OCI-LY7 (cell line): ENCODE data around the gene ARSD. TPM values are rescaled to one million over a fixed set of nuclear protein-coding genes. Genes with fewer than 3 reads are reported as not detected.
"Not testable (repeated sequence)": the region's sequence is repeated elsewhere in the genome, so short reads cannot be mapped to it uniquely, and the experiment has no call there.

ENCODE experiments used
- Bru-seq: library from RNA; stranded (reverse); fragments of 400-500 nt; gene quantifications from one replicate; lab custom pipeline; 2021; lab: Mats Ljungman, UMichigan
- BruChase-seq, 2 experiments: library from RNA; stranded (reverse); fragments of 400-500 nt; gene quantifications; one replicate each; lab custom pipeline; 2021; lab: Mats Ljungman, UMichigan
- BruUV-seq: library from RNA; stranded (reverse); fragments of 400-500 nt; replicated peaks from 2 replicates; lab custom pipeline; 2021; lab: Mats Ljungman, UMichigan
- CTCF ChIA-PET: fragments of 300-600 bp; sonication (Branson Sonifier 250); formaldehyde crosslinking; loops from one replicate; lab custom pipeline; 2022; ENCODE audit warnings: antibody characterized with exemption; ENCODE audit not compliant: unreplicated experiment; lab: Charles Lee
- POLR2A ChIA-PET: fragments of 300-600 bp; sonication (Branson Sonifier 250); formaldehyde crosslinking; loops from one replicate; lab custom pipeline; 2022; ENCODE audit warnings: antibody characterized with exemption; lab: Charles Lee
- DNase-seq: peaks from one replicate; pipeline ENCODE4 v3.0.0-alpha.2; 2015; ENCODE audit warnings: low spot score
- H2AFZ ChIP-seq: fragments of 200-600 bp; sonication (generic), shearing (Covaris generic); 2 replicates; pipeline ENCODE4 v1.6.1; 2014; ENCODE audit warnings: mild to moderate bottlenecking, antibody characterized with exemption, low read length, moderate library complexity
- H3K27ac ChIP-seq: fragments of 200-600 bp; sonication (generic); 2 replicates; pipeline ENCODE4 v1.5.1; 2014; ENCODE audit warnings: mixed run types, low read depth, mild to moderate bottlenecking, moderate library complexity, low read length, inconsistent platforms; ENCODE audit not compliant: poor library complexity, severe bottlenecking
- H3K36me3 ChIP-seq: fragments of 200-600 bp; sonication (generic); 2 replicates; pipeline ENCODE4 v1.6.1; 2014; ENCODE audit warnings: mild to moderate bottlenecking, antibody characterized with exemption, low read length, moderate library complexity, mixed read lengths; ENCODE audit not compliant: insufficient read depth
- H3K4me1 ChIP-seq: fragments of 200-600 bp; sonication (generic); 2 replicates; pipeline ENCODE4 v1.5.1; 2014; ENCODE audit warnings: mild to moderate bottlenecking, low read length; ENCODE audit not compliant: insufficient read depth, poor library complexity, severe bottlenecking
- H3K4me2 ChIP-seq: fragments of 200-600 bp; sonication (generic); 2 replicates; pipeline ENCODE4 v1.6.1; 2014; ENCODE audit warnings: mild to moderate bottlenecking, low read length
- H3K4me3 ChIP-seq: fragments of 200-600 bp; sonication (generic); 2 replicates; pipeline ENCODE4 v1.5.1; 2014; ENCODE audit warnings: mild to moderate bottlenecking, low read depth, low read length; ENCODE audit not compliant: poor library complexity, severe bottlenecking
- H3K79me2 ChIP-seq: fragments of 200-600 bp; sonication (generic); 2 replicates; pipeline ENCODE4 v1.6.1; 2016; ENCODE audit warnings: low read depth, mild to moderate bottlenecking, low read length, moderate library complexity, mixed read lengths; ENCODE audit not compliant: insufficient read depth
- H3K9me2 ChIP-seq: fragments of 200-600 bp; sonication (generic); 2 replicates; pipeline ENCODE4 v1.6.1; 2016; ENCODE audit warnings: mild to moderate bottlenecking, low read length, mixed read lengths; ENCODE audit not compliant: insufficient read depth
- H3K9me3 ChIP-seq: fragments of 200-600 bp; sonication (generic); 2 replicates; pipeline ENCODE4 v1.6.1; 2014; ENCODE audit warnings: mild to moderate bottlenecking, mixed run types, low read length, mixed read lengths
- H4K20me1 ChIP-seq: fragments of 200-600 bp; sonication (generic); 2 replicates; pipeline ENCODE4 v1.6.1; 2014; ENCODE audit warnings: mild to moderate bottlenecking, antibody characterized with exemption, low read length, moderate library complexity, mixed read lengths; ENCODE audit not compliant: insufficient read depth
- EZH2phosphoT487 ChIP-seq: fragments of 200-600 bp; sonication (generic); IDR thresholded peaks from 2 replicates; pipeline ENCODE4 v1.6.1; 2018; ENCODE audit warnings: low read depth, borderline replicate concordance, mild to moderate bottlenecking, mixed run types, antibody characterized with exemption, low read length, moderate library complexity, mixed read lengths
- intact Hi-C: fragments of 100-400 bp; cut with micrococcal nuclease; formaldehyde crosslinking; loops from one replicate; pipeline ENCODE4 v1.10.0; 2022; ENCODE audit not compliant: unreplicated experiment
- long read RNA-seq: library from polyadenylated mRNA; stranded (forward); transcript quantifications from one replicate; pipeline ENCODE4 v2.0.0, GENCODE V29; 2022
- total RNA-seq, 2 experiments: library from RNA; depleted of rRNA in 1 of 2; stranded (reverse); fragments of >200 nt in 1 of 2; shearing (Covaris generic) in 1 of 2; gene quantifications; 2 replicates each; pipeline ENCODE4 v1.2.3, GENCODE V29; 2014 to 2022
- TF ChIP-seq, protein P1 (sequence below): fragments of 200-600 bp; sonication (generic); conservative IDR thresholded peaks from 2 replicates; pipeline ENCODE4 v1.5.1; 2014; ENCODE audit warnings: mild to moderate bottlenecking, antibody characterized with exemption, low read length, moderate library complexity, mixed read lengths

The ARSD gene, protein sequence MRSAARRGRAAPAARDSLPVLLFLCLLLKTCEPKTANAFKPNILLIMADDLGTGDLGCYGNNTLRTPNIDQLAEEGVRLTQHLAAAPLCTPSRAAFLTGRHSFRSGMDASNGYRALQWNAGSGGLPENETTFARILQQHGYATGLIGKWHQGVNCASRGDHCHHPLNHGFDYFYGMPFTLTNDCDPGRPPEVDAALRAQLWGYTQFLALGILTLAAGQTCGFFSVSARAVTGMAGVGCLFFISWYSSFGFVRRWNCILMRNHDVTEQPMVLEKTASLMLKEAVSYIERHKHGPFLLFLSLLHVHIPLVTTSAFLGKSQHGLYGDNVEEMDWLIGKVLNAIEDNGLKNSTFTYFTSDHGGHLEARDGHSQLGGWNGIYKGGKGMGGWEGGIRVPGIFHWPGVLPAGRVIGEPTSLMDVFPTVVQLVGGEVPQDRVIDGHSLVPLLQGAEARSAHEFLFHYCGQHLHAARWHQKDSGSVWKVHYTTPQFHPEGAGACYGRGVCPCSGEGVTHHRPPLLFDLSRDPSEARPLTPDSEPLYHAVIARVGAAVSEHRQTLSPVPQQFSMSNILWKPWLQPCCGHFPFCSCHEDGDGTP
- total RNA-seq (2014; rRNA removed; shearing (Covaris generic)) (not detected in 2 replicates), total RNA-seq (2022) (not detected in 2 replicates), Bru-seq, nascent RNA (percentile 10 among the genes with signal in this experiment), BruChase-seq, experiment 1, labeled RNA remaining after a 6-hour chase (percentile 9 among the genes with signal in this experiment), BruChase-seq, experiment 2, labeled RNA remaining after a 2-hour chase (percentile 13 among the genes with signal in this experiment)
- long read RNA-seq, result 0 reads

DNA sequence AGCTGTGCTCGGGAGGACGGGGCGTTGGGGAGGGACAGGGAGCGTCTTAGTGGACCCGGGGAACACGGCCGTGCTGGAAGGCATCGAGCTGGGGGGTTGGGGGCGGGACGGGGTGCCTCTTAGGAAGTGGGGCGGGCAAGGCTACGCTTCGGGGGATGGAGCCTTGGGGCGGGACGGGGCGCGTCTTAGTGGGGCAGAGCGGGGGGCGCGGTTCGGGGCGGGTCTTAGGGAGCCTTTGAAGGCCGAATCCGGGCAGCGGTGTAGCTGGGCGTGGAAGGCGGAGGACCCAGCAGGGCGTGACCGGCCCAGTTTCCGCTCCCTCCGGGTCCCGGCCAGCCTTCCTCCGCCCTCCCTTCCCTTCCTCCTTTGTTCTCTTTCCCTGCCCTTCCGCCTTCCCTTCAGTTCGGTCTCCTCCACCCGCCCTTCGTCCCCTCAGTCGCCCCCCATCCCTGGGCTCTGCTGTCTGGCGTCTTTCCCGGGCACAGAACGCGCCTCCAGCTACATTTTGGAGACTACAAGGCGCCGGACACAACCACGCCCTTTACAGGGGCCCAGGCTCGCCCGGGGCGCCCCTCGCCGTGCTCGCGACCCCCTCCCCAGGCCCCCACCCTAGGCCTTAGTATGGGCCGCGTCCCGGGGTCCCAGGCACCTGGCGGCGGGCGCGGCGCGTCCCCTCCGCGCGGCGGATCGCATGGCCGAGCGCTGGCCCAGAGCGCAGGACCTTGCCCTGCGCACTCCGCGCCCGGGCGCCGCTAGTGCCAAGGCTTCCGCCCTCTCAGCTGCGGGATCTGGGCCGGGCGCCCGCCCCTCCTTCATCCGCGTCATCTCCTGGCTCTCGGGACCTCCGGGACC, at the start of gene ARSD:
Gene ARSD, minus strand, starts transcription at position 757 of the 852 bp plus-strand sequence. Its CDS starts 64 bp downstream, at position 693.
- Histone ChIP-seq H3K4me3 (no peak within 1 kb of the TSS), H3K36me3 (no peaks in the 10 kb centered on the region), H2AFZ (no peak within 1 kb of the TSS), H3K4me2 (no peak within 1 kb of the TSS), H3K79me2 (no peaks in the 10 kb centered on the region), H4K20me1 (no peaks in the 10 kb centered on the region), H3K4me1 (no peaks in the 10 kb centered on the region), H3K9me2 (no peaks in the 10 kb centered on the region), H3K9me3 (no peaks in the 10 kb centered on the region), H3K27ac (no peak within 1 kb of the TSS)
- ChIA-PET POLR2A (interaction anchor here (0.6 kb wide), 1 partner anchor 513 kb away, joined by 3 read pairs; no protein-coding TSS in a partner anchor), CTCF (no interaction called here)
- TF ChIP-seq, protein P1, sequence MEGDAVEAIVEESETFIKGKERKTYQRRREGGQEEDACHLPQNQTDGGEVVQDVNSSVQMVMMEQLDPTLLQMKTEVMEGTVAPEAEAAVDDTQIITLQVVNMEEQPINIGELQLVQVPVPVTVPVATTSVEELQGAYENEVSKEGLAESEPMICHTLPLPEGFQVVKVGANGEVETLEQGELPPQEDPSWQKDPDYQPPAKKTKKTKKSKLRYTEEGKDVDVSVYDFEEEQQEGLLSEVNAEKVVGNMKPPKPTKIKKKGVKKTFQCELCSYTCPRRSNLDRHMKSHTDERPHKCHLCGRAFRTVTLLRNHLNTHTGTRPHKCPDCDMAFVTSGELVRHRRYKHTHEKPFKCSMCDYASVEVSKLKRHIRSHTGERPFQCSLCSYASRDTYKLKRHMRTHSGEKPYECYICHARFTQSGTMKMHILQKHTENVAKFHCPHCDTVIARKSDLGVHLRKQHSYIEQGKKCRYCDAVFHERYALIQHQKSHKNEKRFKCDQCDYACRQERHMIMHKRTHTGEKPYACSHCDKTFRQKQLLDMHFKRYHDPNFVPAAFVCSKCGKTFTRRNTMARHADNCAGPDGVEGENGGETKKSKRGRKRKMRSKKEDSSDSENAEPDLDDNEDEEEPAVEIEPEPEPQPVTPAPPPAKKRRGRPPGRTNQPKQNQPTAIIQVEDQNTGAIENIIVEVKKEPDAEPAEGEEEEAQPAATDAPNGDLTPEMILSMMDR, result no peak
- no peak for TF ChIP-seq EZH2phosphoT487
- no peak for DNase-seq
- intact Hi-C loops, result no loop called here
- BruUV-seq, result no TSS peak

DNA sequence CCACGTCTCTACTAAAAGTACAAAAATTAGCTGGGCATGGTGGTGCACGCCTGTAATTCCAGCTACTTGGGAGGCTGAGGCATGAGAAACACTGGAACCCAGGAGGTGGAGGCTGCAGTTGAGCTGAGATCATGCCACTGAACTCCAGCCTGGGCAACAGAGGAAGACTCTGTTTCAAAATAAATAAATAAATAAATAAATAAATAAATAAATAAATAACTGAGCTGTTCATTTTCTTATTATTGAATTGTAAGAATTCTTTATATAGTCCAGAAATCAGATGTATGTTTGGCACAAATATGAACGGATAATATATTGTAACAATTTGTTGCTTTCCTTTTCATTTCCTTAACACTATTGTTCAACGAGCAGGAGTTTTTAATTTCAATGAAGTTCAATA, 49.5 kb upstream of the ARSD start:
- BruUV-seq, H4K20me1 ChIP-seq, H3K79me2 ChIP-seq, H3K4me1 ChIP-seq, DNase-seq, H3K9me2 ChIP-seq, H2AFZ ChIP-seq, H3K4me2 ChIP-seq, H3K27ac ChIP-seq, POLR2A ChIA-PET, CTCF ChIA-PET, H3K9me3 ChIP-seq, H3K36me3 ChIP-seq, H3K4me3 ChIP-seq, intact Hi-C loops: not testable (repeated sequence)

DNA sequence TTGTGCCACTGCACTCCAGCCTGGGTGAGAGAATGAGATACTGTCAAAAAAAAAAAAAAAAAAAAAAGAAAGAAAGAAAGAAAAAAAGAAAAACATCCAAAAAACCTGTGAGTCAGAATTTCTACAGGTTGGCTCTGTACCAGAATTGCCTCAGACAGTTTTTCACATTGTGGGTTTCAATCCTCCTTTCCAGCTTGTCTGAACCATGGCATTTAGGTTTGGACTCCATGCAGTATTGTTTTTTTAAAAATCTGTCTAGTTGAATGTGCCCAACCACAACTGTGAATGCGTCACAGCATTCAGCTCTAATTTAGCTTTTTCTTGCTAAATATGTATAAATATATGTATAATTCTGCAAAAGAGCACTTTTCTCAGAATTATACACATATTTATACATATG, 45.8 kb upstream of the ARSD start:
- H3K79me2 ChIP-seq, result no peaks in the 10 kb centered on the region
- intact Hi-C loops, result no loop called here
- POLR2A ChIA-PET, result interaction anchor here (0.7 kb wide), 1 partner anchor 649 kb away, joined by 4 read pairs; no protein-coding TSS in a partner anchor
- no peak for DNase-seq
- TF ChIP-seq, protein P1, result no peak
- no peak for TF ChIP-seq EZH2phosphoT487
- no peak overlapping the region for H3K4me3 ChIP-seq
- no peak overlapping the region for H3K4me2 ChIP-seq
- H3K36me3 ChIP-seq, result no peaks in the 10 kb centered on the region
- no peaks in the 10 kb centered on the region for H4K20me1 ChIP-seq
- H3K27ac ChIP-seq, result no peak overlapping the region
- no TSS peak for BruUV-seq
- no peaks in the 10 kb centered on the region for H3K4me1 ChIP-seq
- CTCF ChIA-PET, result no interaction called here
- H3K9me3 ChIP-seq, result no peaks in the 10 kb centered on the region
- no peak overlapping the region for H2AFZ ChIP-seq
- no peaks in the 10 kb centered on the region for H3K9me2 ChIP-seq
